ENCODE data around the gene AFF2.

GRCh38 chrX:148474030-148474429, 26.4 kb upstream of the AFF2 start:
- TF ChIP-seq, protein P1, sequence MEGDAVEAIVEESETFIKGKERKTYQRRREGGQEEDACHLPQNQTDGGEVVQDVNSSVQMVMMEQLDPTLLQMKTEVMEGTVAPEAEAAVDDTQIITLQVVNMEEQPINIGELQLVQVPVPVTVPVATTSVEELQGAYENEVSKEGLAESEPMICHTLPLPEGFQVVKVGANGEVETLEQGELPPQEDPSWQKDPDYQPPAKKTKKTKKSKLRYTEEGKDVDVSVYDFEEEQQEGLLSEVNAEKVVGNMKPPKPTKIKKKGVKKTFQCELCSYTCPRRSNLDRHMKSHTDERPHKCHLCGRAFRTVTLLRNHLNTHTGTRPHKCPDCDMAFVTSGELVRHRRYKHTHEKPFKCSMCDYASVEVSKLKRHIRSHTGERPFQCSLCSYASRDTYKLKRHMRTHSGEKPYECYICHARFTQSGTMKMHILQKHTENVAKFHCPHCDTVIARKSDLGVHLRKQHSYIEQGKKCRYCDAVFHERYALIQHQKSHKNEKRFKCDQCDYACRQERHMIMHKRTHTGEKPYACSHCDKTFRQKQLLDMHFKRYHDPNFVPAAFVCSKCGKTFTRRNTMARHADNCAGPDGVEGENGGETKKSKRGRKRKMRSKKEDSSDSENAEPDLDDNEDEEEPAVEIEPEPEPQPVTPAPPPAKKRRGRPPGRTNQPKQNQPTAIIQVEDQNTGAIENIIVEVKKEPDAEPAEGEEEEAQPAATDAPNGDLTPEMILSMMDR (IDR thresholded peaks at IDR 0.05), result no peak
- TF ChIP-seq POLR2A (IDR thresholded peaks at IDR 0.05) (no peak), EP300 (IDR thresholded peaks at IDR 0.05) (no peak)

Measured in upper lobe of left lung (tissue), 4 donors.